ENCODE data around the gene TFDP1.

Gene TFDP1

GRCh38 chr13:113671066-113672001, 86.8 kb downstream of the TFDP1 start:
- no peak overlapping the region for H3K4me3 ChIP-seq (ENCODE audit: low read length)
- H3K27me3 ChIP-seq (ENCODE audit: control insufficient read depth, insufficient read depth, low read length), result no peaks in the 10 kb centered on the region
- WGBS (ENCODE audit: insufficient coverage, insufficient read length), result no CpG with 5 or more reads among the region's 54 CpGs
- no peaks in the 10 kb centered on the region for H3K36me3 ChIP-seq (ENCODE audit: control insufficient read depth, insufficient read depth, low read length)
- no peaks in the 10 kb centered on the region for H3K9me3 ChIP-seq (ENCODE audit: control insufficient read depth, insufficient read depth, low read length)
- H3K4me1 ChIP-seq (ENCODE audit: control insufficient read depth, insufficient read depth, low read length), result no peaks in the 10 kb centered on the region
- DNase-seq (ENCODE audit: low read depth, low spot score), result no peak
- H3K27ac ChIP-seq (ENCODE audit: low read length), result no peak overlapping the region

GRCh38 chr13:113672002-113672651, 87.6 kb downstream of the TFDP1 start:
- WGBS (ENCODE audit: insufficient coverage, insufficient read length), result 96% methylated on average over 6 of the region's 18 CpGs
- no peaks in the 10 kb centered on the region for H3K4me1 ChIP-seq (ENCODE audit: control insufficient read depth, insufficient read depth, low read length)
- H3K27me3 ChIP-seq (ENCODE audit: control insufficient read depth, insufficient read depth, low read length), result no peaks in the 10 kb centered on the region
- H3K4me3 ChIP-seq (ENCODE audit: low read length), result no peak overlapping the region
- H3K27ac ChIP-seq (ENCODE audit: low read length), result no peak overlapping the region
- no peak for DNase-seq (ENCODE audit: low read depth, low spot score)
- H3K9me3 ChIP-seq (ENCODE audit: control insufficient read depth, insufficient read depth, low read length), result no peaks in the 10 kb centered on the region
- no peaks in the 10 kb centered on the region for H3K36me3 ChIP-seq (ENCODE audit: control insufficient read depth, insufficient read depth, low read length)

Measured in iPS DF 6.9 (cell line).